NCI-H146 (cell line): ENCODE data around the gene CCDC158.
"Not testable (repeated sequence)": the region's sequence is repeated elsewhere in the genome, so short reads cannot be mapped to it uniquely, and the experiment has no call there.

Source experiments
- DNase-seq: peaks from one replicate; lab custom pipeline; 2025; lab: John Stamatoyannopoulos, UW

The CCDC158 gene

DNA sequence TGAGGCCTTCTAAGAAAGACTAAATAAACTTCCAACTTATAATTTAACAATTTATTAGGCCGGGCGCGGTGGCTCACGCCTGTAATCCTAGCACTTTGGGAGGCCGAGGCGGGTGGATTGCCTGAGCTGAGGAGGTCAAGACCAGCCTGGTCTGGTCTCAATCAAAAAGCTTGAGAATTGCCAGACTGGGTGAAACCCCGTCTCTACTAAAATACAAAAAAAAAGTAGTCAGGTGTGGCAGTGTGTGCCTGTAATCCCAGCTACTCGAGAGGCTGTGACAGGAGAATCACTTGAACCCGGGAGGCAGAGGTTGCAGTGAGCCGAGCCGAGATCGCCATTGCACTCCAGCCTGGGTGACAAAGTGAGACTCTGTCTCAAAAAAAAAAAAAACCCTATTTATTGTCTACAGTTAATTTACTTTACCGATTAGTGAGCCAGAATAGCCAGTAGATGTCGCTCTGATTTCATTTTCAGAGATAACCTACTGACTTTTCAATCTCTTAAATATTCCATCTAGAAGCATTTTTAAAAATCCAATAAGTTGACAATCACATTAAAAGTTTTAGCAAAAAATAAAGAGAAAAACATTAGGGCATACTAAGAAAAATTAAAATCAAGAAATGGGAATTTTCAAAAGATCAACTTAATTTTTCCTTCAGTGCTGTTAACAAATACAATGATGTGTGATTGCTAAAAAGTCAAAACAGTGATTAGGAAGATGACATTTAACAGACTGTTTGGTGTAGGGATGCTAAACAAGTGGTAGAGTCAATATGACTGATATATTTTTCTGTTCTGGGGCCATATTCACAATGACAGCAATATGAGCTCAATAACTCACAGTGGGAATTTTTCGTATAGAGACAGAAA is 9.8 kb upstream of the CCDC158 start:
- DNase-seq, result peak; percentile 64

DNA sequence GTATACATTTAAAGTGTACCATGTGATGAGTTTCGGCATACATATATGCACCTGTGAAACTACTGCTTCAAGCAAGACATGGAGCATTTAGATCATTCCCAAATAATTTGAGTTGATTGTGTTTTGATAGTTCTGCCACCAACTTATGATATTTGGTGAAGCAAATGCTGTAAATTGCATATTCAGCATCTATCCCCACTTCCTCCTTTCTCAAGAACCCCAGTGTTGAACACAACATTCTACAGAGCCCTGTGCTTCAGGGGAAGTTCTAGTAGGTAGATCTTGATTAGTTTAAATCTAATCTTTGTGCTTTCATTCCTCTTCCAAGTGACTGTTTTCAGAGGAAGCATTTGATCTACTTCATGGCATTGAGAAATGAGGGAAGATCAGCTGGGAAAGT is 8.7 kb upstream of the CCDC158 start:
- DNase-seq, result no peak

DNA sequence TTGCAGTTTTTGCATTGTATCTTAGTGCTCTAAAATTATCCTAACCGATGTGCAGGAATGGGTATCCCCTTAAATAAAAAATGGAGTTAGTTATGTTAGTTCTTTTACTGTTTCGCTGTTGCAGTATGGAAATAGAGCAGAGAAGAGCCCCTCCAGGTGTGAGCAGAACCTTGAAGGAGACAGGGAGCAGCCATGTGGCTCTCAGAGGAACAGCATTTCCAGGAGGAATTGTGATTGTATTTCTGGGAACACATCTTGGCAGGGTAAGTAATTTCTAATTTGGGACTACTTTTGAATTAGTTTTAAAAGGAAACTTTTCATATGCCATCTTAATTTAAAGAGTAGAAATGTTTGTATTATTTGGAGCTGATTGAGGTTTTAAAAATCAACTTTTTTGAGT is 5.3 kb upstream of the CCDC158 start:
- DNase-seq, result peak; percentile 16

DNA sequence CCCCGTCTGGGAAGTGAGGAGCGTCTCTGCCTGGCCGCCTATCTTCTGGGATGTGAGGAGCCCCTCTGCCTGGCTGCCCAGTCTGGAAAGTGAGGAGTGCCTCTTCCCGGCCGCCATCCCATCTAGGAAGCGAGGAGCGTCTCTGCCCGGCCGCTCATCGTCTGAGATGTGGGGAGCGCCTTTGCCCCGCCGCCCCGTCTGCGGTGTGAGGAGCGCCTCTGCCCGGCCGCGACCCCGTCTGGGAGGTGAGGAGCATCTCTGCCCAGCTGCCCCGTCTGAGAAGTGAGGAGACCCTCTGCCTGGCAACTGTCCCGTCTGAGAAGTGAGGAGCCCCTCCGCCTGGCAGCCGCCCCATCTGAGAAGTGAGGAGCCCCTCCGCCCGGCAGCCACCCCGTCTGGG is 2.2 kb upstream of the CCDC158 start:
- DNase-seq, result not testable (repeated sequence)

DNA sequence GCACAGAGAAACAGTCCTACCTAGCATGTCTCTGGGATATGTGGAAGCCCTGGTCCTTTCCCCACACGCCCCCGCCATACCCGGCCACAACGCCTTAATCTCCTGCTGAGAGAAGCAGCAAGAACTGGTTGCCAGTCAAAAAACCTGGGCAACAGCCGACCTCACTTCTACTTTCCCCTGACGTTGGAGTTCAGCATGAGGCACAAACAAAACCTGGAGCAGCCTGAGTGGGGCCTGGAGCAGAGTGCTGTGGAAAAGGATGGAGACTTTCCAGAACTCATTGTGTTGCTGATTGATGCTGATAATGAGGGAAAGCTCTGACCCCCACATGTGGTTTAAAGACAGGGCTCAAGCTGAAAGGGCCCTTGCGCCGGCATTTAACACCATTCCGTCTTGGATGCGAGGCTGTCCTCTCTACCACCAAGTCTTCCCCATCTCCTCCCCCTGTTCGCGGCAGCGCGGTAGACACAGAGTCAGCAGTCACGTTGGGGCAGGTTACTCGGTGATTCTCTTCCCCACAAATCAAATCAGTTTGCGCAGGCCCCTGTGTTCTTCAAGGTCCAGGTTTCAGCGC is 666 bp downstream of the CCDC158 start:
- no peak for DNase-seq

DNA sequence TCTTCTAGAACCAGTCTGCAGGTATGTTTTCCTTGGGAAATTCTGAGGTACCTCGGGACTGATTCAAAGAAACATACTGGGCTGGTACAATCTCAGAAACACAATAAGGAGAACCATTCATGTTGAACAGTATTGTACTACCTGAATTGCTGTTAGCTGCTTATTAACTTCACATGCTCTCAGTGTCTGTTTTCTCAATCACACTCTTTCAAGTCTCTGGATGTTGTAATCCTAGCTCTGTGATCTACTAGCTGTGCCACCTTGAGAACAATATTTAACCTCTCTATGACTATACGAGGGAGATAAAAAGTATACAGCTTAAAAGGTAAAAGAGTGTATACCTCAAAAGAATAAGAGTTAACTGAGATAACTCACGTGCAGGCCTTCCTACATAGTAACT is 10.3 kb downstream of the CCDC158 start:
- no peak for DNase-seq

DNA sequence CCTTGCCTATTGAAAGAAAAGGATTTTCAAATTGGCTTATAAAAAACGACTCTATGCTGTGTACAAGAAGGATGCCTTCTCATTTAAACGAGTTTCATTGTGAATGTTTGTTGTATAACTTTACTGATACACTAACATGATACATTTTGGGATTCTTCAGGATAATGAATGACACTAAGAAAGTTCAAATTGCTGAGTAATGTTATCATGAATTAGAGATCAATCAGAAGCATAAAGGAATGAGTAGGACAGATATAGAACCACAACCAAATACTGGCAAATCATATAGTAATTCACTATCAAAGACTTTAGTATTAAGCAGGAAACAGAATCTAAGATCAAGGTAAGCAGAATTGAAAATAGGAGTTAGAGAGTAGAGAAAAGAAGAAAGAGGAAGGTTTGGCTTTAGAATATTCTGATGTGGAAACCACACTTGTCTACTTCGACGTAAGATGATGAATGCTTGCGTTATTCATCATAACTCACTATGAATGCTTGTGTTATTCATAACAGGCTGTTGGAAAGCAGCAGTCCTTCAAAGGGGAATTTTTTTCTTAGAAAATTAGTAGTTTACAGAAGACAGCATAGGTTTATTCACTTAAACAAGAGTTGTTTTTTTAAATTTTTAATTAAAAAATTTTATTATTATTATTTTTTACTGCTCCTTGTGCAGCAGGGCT is 13.4 kb downstream of the CCDC158 start:
- DNase-seq, result no peak

DNA sequence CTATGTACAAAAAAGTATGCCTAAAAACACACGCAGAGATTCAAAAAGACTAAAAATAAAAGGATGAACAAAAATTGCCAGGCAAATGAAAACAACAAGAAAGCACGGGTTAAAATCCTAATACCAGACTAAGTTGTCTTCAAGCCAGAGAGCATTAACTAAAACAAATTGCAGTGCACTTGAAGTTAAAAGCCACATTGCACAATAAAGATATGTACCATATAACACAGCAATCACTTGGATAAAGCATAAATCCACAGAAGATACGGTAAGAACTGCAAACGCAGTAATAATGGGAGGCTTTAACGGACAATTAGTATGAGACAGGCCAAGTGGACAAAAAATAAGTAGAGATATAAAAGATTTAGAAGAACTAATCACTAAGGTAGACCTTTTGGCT is 14.9 kb downstream of the CCDC158 start:
- no peak for DNase-seq

DNA sequence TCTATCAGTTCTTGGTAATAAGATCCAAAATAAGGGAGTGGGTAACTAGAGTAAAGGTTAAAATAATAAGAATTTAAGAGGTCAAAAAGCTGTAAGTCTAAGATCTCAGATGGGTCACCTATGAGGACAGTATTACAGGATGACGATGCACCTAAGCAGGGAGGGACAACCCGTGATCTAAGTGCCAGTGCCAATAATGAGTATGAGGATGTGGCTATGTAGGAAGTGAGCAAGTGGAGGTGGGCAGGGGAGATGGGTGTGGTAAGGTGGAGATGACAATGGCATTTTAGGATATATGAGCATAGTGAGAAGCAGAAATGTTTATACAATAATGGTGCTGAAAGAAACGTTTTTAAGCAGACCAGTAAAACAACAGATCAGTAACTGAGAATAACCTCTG is 19.3 kb downstream of the CCDC158 start:
- DNase-seq, result no peak

DNA sequence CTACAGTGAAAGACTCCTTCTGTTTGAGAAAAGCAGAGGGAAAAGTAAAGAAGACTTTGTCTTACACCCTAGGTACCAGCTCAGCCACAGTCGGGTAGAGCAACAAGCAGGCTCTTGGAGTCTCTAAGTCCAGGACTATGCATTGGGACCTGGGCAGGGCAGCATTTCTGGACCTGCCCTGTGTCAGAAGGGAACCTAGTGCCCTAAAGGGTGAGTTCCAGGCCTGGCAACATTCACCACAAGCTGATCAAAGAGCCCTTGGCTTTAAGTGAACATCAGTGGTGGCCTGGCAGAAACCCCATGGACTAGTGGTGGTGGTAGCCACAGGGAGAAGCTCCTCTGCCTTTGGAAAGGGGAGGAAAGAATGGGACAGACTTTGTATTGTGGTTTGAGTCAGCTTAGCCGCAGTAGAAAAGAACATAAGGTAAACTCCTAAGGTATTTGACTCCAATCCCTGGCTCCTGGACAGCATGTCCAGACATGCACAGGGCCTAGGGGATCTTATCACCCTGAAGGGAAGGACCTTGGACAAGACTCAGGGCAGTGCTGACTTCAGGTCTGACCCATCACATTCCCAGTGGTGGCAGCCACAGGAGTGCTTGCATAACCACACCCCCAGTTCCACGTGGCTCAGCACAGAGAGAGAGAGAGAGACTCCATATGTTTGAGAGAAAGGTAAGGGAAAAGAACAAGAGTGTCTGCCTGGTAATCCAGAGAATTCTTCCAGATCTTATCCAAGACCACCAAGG is 32.6 kb downstream of the CCDC158 start:
- no peak for DNase-seq

DNA sequence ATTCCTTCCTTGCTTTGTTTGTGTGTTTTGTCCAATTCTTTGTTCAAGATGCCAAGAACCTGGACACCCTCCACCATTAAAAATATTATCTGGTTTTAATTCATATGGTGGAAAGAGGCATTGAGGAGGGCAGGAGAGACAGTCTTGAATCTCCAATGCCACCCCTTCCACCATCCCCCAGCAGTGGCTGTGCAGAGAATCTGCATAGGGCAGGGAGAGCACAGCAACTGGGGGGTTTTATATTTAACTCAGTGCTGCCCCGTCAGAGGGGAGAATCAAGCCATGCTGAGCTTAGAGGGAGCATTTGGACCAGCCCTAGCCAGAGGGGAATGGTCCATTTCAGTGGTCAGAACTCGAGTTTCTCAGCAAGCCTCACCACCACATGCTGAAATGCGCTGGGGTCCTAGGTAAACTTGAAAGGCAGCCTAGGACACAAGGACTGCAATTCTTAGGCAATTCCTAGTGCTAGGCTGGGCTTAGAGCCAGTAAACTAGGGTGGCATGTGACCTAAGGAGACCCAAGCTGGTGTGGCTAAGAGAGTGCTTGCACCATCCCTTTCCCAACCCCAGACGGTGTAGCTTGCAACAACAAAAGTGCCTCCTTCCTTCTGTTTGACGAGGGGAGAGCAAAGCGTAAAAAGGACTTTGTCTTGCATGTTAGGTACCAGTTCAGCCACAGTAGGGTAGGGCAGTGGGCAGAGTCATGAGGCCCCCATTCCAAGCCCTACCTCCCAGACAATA is 34.2 kb downstream of the CCDC158 start:
- DNase-seq, result no peak

DNA sequence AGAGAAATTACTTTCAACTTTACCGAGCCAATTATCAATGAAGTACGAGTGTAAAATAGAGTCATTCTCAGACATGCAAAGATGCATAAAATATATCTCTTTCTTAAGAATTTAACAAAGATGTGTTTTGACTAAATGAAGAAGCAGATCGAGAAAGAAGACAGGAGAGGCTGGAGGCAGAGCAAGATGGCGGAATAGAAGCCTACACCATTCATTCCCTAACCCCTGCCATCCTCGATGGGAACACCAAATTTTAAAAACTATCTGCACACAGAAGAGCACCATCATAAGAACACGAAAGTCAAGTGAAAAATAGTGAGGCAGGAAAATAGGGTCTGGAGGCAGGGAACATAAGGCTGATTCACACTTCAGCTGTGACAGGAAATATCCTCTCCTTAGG is 35.0 kb downstream of the CCDC158 start:
- DNase-seq, result no peak

DNA sequence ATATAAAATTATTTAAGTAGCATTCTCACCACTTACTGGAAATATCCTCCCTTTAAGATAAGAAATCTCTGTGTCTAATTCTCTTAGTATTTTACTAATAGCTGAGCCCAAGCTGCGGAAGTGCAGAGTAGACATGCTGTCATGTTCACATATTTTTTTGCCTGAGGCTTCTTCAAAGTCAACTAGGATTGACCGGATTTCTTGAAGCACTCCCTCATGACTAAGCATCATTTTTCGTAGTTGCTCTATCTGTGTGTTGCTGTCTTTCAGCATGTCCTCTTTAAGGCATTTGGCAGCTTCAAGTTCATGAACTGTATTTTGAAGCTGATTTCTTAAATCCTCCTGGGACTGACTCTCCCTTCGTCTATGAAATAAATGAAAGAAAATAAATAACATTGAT is 36.9 kb downstream of the CCDC158 start:
- DNase-seq, result no peak

DNA sequence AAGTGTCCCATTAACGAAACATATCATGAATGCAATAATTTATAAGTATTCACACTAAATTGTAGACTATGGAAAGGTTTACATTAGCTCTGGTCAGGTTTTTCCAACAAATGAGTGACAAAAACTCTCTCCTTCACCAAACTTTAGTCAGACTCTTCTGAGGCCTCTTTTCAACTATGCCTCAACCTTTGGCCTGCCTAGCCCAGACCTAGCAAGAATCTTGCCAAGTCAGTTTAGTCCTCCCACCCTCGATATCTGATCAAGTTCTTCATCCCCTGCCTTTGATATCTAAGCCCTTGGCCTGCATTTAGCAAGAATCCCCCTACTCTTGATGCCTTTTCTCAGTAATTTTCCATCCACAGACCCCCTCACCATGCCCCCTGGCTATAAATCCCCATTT is 37.9 kb downstream of the CCDC158 start:
- DNase-seq, result no peak

DNA sequence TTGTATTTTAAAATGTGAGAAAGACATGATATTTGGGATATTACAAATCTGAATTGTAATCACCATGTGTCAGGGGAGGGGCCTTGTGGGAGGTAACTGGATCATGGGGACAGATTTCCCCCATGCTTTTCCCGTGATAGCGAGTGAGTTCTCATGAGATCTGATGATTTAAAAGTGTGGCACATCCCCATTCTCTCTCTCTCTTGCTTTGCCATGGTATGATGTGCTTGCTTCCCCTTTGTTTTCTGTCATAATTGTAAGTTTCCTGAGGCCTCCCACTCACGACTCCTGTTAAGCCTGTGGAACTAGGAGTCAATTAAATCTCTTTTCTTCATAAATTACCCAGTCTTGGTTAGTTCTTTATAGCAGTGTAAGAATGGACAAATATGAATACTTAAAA is 39.0 kb downstream of the CCDC158 start:
- DNase-seq, result no peak

DNA sequence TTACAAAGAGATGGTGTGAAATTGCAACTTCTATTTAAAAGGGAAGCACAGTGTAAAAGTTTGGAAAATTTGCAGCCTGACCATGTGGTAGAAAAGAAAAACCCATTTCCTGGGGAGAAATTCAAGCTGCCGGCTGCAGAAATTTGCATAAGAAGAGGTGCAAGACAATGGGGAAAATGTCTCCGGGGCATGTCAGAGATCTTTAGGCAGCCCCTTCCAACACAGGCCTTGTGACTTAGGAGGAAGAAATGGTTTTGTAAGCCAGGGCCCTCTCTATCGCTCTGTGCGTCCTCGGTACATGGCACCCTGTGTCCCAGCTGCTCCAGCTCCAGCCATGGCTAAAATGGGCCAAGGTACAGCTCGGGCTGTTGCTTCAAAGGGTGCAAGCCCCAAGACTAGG is 40.4 kb downstream of the CCDC158 start:
- DNase-seq, result no peak

DNA sequence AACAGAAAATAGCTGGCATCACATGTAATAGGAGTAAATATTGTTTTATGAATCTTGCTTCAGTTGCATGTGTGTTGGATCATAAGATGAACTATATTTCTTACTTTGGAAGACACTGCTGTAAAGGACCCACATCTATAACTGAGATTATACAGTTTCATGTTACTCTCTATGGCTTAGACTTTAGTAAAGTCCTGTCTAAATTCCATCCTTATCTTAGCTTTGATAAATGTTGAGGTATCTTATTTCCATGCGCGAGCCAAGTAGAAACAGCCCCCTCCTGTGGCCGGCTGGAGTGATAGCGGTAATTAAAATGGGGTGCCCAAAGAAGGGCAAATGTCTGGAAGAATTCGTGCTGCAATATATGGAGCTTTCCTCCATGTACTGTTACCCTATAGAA is 43.0 kb downstream of the CCDC158 start:
- no peak for DNase-seq

DNA sequence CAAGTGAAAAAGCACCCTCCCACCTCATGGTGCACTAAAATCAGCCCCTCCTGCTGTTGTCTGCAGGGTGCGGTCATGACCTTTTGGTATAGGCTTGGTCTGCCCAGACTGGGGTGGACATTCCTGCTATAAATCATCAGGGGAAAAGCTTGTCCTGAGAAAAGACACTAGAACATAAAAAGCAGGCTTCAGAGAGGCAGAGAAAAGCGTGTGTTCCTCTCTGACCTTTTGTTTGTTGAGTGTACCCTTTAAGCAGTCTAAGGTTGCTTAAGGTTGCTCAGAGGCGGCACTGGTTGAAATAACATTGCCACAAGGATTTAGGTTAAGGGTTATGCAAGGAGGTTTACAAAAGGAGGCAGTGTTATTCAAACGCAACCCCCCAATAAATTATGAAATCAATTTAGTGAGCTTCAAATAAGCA is 43.5 kb downstream of the CCDC158 start:
- DNase-seq, result peak; percentile 39

DNA sequence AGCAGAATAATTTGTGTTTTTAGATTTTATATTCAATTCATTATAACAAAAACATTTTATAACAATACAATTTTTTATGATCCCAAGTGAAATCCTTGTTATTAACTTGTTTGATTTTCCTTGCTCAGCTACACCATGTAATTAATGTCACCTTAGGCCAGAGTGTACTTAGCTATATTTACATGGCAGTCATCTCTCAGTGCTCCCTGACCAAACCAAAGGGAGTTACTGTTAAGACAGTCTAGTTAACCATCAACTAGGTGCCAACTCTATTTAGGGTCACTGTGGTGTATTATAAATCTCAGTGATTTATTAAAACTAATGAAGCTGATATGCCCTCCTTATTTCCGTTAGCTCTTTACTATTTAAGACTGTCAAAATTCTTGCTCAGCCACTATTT is 44.4 kb downstream of the CCDC158 start:
- peak; percentile 53 for DNase-seq

DNA sequence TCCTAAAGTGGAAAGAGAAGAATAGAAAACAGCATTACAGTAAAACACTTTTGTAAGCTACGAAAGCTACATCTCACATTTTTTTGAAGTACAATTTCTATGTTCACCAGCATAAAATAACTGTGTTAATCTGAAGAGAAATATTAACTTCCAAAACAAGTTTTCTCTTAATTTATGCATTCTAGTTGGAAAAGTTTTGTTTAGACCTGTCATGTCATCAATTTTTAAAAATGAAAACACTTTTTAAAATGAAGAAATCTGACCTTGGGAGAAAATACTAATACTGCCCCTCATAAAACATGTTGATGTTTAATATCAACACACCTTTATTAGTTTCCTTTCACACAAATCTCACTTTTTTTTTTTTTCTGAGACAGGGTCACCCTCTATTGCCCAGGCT is 45.2 kb downstream of the CCDC158 start:
- no peak for DNase-seq

DNA sequence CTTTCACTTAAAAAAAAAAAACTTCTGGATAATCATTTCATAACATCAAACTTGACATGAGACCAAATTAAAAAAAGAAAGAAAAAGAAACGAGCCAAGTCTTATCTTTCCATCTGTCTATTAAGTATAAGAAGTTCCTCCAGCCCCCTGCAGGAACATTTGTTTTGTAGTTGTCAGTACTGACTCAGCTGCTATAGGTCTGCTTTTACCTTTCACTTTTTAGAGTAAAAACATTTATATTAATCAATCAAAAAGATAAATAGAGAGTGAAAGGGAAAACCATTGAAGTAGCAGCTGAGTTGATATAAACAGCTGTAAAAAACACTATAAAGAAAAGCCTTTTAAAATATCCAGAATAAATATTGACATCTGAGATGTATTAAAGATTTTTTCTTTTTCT is 46.1 kb downstream of the CCDC158 start:
- peak; percentile 20 for DNase-seq
